GM12878 (cell line): Measurements from ENCODE around the gene CCDC149. TPM values are rescaled to one million over a fixed set of nuclear protein-coding genes. Genes with fewer than 3 reads are reported as not detected.

Source experiments
- ATAC-seq: fragments of 200-7000 bp; cut with Tn5 transposase; 3 replicates; pipeline ENCODE4 v1.9.1; 2020; ENCODE audit warnings: mild to moderate bottlenecking, moderate library complexity
- BruUV-seq: library from RNA; stranded (reverse); fragments of 400-500 nt; replicated peaks from 2 replicates; lab custom pipeline; 2021; lab: Mats Ljungman, UMichigan
- CTCF ChIA-PET: fragments of 300-600 bp; sonication (Branson Sonifier 250); formaldehyde crosslinking; extraction: SDS; loops from one replicate; lab custom pipeline; 2021; ENCODE audit warnings: inconsistent platforms; lab: Yijun Ruan, JAX
- POLR2A ChIA-PET: fragments of 350-600 bp; formaldehyde crosslinking; extraction: SDS; loops from one replicate; lab custom pipeline; 2021; ENCODE audit warnings: inconsistent platforms; lab: Charles Lee
- RAD21 ChIA-PET: fragments of 300-600 bp; sonication (Branson Sonifier 250); formaldehyde crosslinking; loops from one replicate; lab custom pipeline; 2023; ENCODE audit warnings: antibody characterized with exemption; ENCODE audit not compliant: unreplicated experiment; lab: Charles Lee
- SMC1A ChIA-PET: fragments of 300-600 bp; sonication (Branson Sonifier 250); formaldehyde crosslinking; loops from one replicate; lab custom pipeline; 2023; ENCODE audit not compliant: unreplicated experiment, uncharacterized antibody; lab: Charles Lee
- DNase-seq: peaks from one replicate; pipeline ENCODE4 v3.0.0-alpha.2; 2011; ENCODE audit warnings: low read depth, low spot score
- FAIRE-seq: peaks from 3 replicates; lab custom pipeline; 2011; peaks lifted over from hg19 to GRCh38; lab: Jason Lieb, UNC
- H2AFZ ChIP-seq: 2 replicates; pipeline ENCODE4 v1.6.0; 2011; ENCODE audit warnings: low read depth, low read length, control low read depth; ENCODE audit not compliant: control insufficient read depth
- H3K27ac ChIP-seq: 2 replicates; pipeline ENCODE4 v1.5.1; 2011; ENCODE audit warnings: control low read depth; ENCODE audit not compliant: control insufficient read depth, insufficient read depth
- H3K27me3 ChIP-seq, 2 experiments: replicated peaks in 1 of 2; 2 replicates each; pipeline versions ENCODE4 v1.6.0 to v1.6.1; 2011; ENCODE audit warnings: low read length in 1 of 2; ENCODE audit not compliant: control insufficient read depth in 2 of 2, insufficient read depth in 2 of 2
- H3K36me3 ChIP-seq, 2 experiments: 2 replicates each; pipeline ENCODE4 v1.5.1; 2011; ENCODE audit warnings: low read length in 1 of 2; ENCODE audit not compliant: control insufficient read depth in 2 of 2, insufficient read depth in 2 of 2
- H3K4me1 ChIP-seq: 2 replicates; pipeline ENCODE4 v1.6.1; 2011; ENCODE audit warnings: mild to moderate bottlenecking, low read length, moderate library complexity, mixed read lengths; ENCODE audit not compliant: control insufficient read depth, insufficient read depth
- H3K4me2 ChIP-seq: 2 replicates; pipeline ENCODE4 v1.6.0; 2011; ENCODE audit warnings: control low read depth; ENCODE audit not compliant: control insufficient read depth, insufficient read depth
- H3K4me3 ChIP-seq: fragments of 200-600 bp; sonication (generic); 2 replicates; pipeline ENCODE4 v1.5.1; 2016
- H3K79me2 ChIP-seq: 2 replicates; pipeline ENCODE4 v1.6.0; 2011; ENCODE audit warnings: low read length; ENCODE audit not compliant: control insufficient read depth, insufficient read depth
- H3K9ac ChIP-seq: 2 replicates; pipeline ENCODE4 v1.8.0; 2011; ENCODE audit warnings: low read length, control low read depth, mixed read lengths; ENCODE audit not compliant: control insufficient read depth, insufficient read depth
- H3K9me3 ChIP-seq: replicated peaks from 3 replicates; pipeline ENCODE4 v1.5.1; 2011; ENCODE audit warnings: mild to moderate bottlenecking, low read length; ENCODE audit not compliant: control insufficient read depth, insufficient read depth
- H4K20me1 ChIP-seq: 2 replicates; pipeline ENCODE4 v1.6.0; 2011; ENCODE audit not compliant: control insufficient read depth, insufficient read depth
- BACH1 ChIP-seq: fragments of 450-650 bp; IDR thresholded peaks from 2 replicates; pipeline ENCODE4 v1.6.1; 2017; ENCODE audit warnings: mild to moderate bottlenecking, borderline replicate concordance
- CHD2 ChIP-seq: IDR thresholded peaks from 2 replicates; pipeline ENCODE4 v1.6.1; 2011; ENCODE audit warnings: low read depth, low read length, improper control_type of control experiment, borderline replicate concordance
- CREB1 ChIP-seq: IDR thresholded peaks from 2 replicates; pipeline ENCODE4 v1.6.1; 2012; ENCODE audit warnings: low read depth, mild to moderate bottlenecking, inconsistent platforms
- CREM ChIP-seq: IDR thresholded peaks from 2 replicates; pipeline ENCODE4 v1.6.1; 2014; ENCODE audit warnings: antibody characterized with exemption, low read depth
- NR2C1 ChIP-seq: fragments of 450-650 bp; IDR thresholded peaks from 2 replicates; pipeline ENCODE4 v1.6.1; 2017; ENCODE audit warnings: antibody characterized with exemption, mild to moderate bottlenecking, moderate library complexity
- NRF1 ChIP-seq: conservative IDR thresholded peaks from 2 replicates; pipeline ENCODE4 v1.6.1; 2011; ENCODE audit warnings: mild to moderate bottlenecking, low read depth, low read length, improper control_type of control experiment
- RB1 ChIP-seq: fragments of 450-650 bp; formaldehyde crosslinking; IDR thresholded peaks from 2 replicates; pipeline ENCODE4 v1.6.1; 2017; ENCODE audit warnings: mild to moderate bottlenecking, borderline replicate concordance
- RELA ChIP-seq: fragments of 450-650 bp; IDR thresholded peaks from 2 replicates; pipeline ENCODE4 v1.8.0; 2014; ENCODE audit warnings: borderline replicate concordance; ENCODE audit not compliant: partially characterized antibody
- SP1 ChIP-seq: IDR thresholded peaks from one replicate; pipeline ENCODE4 v1.6.1; 2011; ENCODE audit warnings: low read depth, low read length
- SUPT20H ChIP-seq: IDR thresholded peaks from 2 replicates; pipeline ENCODE4 v1.6.1; 2011; ENCODE audit warnings: low read depth, mild to moderate bottlenecking, low read length, moderate library complexity, borderline replicate concordance; ENCODE audit not compliant: control insufficient read depth
- WGBS: methylation state at CpG from one replicate; pipeline ENCODE4 v1.1.6; 2016; ENCODE audit warnings: low lambda C conversion rate; ENCODE audit not compliant: insufficient replicate concordance, insufficient coverage; ENCODE audit errors: missing lambda C conversion rate; 5-methylcytosine and 5-hydroxymethylcytosine counted together
- in situ Hi-C: fragments of 300-500 bp; cut with MboI; formaldehyde crosslinking; loops from 9 replicates; pipeline ENCODE4 v1.14.3; 2018; ENCODE audit warnings: mixed read lengths
- intact Hi-C: fragments of 100-400 bp; cut with micrococcal nuclease; formaldehyde crosslinking; loops from one replicate; pipeline ENCODE4 v1.14.2; 2022; ENCODE audit not compliant: unreplicated experiment
- polyA plus RNA-seq, 11 experiments: library from polyadenylated mRNA; depleted of rRNA in 4 of 11; unstranded in 6 of 11; stranded (reverse) in 5 of 11; fragments of >200 nt; fragmentation: Nextera tagmentation in 4 of 11; fragmentation: Illumina TruSeq in 1 of 11; extraction: Ambion mirVana in 4 of 11; extraction: Trizol in 1 of 11; gene quantifications; 1 replicate in 1 of 11; 2 replicates in 10 of 11; pipeline versions ENCODE4 v1.2.1 to v1.2.3, GENCODE V29; 2011 to 2016; ENCODE audit warnings: inconsistent platforms in 2 of 11, missing spikeins in 2 of 11, low read depth in 1 of 11
- total RNA-seq, 4 experiments: library from RNA; depleted of rRNA in 3 of 4; stranded (reverse); fragments of >200 nt in 3 of 4; fragmentation: Illumina TruSeq in 1 of 4; extraction: Trizol in 1 of 4; gene quantifications; 2 replicates each; pipeline versions ENCODE4 v1.2.1 to v1.2.3, GENCODE V29; 2013 to 2021
- TF ChIP-seq, protein P1 (sequence below): IDR thresholded peaks from 2 replicates; pipeline ENCODE4 v1.6.1; 2011; ENCODE audit warnings: mild to moderate bottlenecking, low read depth, low read length, moderate library complexity; ENCODE audit not compliant: insufficient replicate concordance
- TF ChIP-seq, protein P2 (sequence below): IDR thresholded peaks from 2 replicates; pipeline ENCODE4 v1.6.1; 2011; ENCODE audit warnings: low read depth, mild to moderate bottlenecking, low read length, moderate library complexity, borderline replicate concordance; ENCODE audit errors: extremely low read depth
- TF ChIP-seq, protein P3 (sequence below): fragments of 450-650 bp; IDR thresholded peaks from 2 replicates; pipeline ENCODE4 v1.6.1; 2016; ENCODE audit warnings: mild to moderate bottlenecking, moderate library complexity, borderline replicate concordance

CCDC149 gene
- total and polyA plus RNA-seq, 10 of the 15 experiments (the other 5 are each of a cell fraction or from before 2014, with no cell fraction given), result 0.03 to 0.04 (median 0.04) TPM; not detected in 7

DNA sequence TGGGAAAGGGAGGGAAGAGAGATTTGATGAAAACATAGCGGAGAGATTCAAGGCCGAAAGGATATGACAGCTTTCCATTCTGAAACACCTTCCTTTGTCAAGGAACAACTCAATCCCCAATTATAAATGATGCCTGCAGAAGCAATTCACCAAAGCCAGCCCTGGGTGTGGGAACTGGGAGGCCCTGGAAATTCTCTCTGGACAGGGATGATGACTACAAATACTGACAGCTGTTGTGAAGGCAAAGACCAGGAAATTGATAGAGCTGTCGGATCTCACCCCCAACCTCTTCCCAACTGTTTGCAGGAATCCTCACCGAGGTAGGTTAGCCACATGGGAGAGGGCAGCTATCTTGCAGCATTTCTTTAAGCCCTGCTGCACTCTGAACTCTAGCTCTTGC, 54.3 kb downstream of the CCDC149 start:
- Histone ChIP-seq H3K36me3 (no peaks in the 10 kb centered on the region), H3K4me3 (no peak overlapping the region), H2AFZ (no peak overlapping the region), H3K4me2 (no peak overlapping the region), H4K20me1 (no peaks in the 10 kb centered on the region), H3K27ac (no peak overlapping the region), H3K79me2 (no peaks in the 10 kb centered on the region), H3K4me1 (peaks cover 13% of the 10 kb centered on the region), H3K27me3 (no peaks in the 10 kb centered on the region), H3K9me3 (no peaks in the 10 kb centered on the region; the same call in 1 of the 3 replicates), H3K9ac (no peak overlapping the region)
- no TSS peak for BruUV-seq
- ChIA-PET CTCF (interaction anchor here (1.2 kb wide), 1 partner anchor 34 kb away, joined by 3 read pairs; no protein-coding TSS in a partner anchor), RAD21 (no interaction called here), POLR2A (no interaction called here), SMC1A (no interaction called here)
- FAIRE-seq (no peak), ATAC-seq (no peak), DNase-seq (no peak)
- WGBS, result 66% methylated on average over 4 of the region's 4 CpGs
- intact Hi-C loops, result no loop called here
- TF ChIP-seq, protein P1, sequence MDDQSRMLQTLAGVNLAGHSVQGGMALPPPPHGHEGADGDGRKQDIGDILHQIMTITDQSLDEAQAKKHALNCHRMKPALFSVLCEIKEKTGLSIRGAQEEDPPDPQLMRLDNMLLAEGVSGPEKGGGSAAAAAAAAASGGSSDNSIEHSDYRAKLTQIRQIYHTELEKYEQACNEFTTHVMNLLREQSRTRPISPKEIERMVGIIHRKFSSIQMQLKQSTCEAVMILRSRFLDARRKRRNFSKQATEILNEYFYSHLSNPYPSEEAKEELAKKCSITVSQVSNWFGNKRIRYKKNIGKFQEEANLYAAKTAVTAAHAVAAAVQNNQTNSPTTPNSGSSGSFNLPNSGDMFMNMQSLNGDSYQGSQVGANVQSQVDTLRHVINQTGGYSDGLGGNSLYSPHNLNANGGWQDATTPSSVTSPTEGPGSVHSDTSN, result no peak
- no peak for TF ChIP-seq CHD2
- no peak for TF ChIP-seq SP1
- TF ChIP-seq, protein P2, sequence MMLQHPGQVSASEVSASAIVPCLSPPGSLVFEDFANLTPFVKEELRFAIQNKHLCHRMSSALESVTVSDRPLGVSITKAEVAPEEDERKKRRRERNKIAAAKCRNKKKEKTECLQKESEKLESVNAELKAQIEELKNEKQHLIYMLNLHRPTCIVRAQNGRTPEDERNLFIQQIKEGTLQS, result no peak
- no peak for TF ChIP-seq RELA
- TF ChIP-seq RB1, result no peak
- no peak for TF ChIP-seq SUPT20H
- TF ChIP-seq NR2C1, result no peak
- TF ChIP-seq CREM, result no peak
- TF ChIP-seq CREB1, result no peak
- no peak for TF ChIP-seq NRF1
- TF ChIP-seq, protein P3, sequence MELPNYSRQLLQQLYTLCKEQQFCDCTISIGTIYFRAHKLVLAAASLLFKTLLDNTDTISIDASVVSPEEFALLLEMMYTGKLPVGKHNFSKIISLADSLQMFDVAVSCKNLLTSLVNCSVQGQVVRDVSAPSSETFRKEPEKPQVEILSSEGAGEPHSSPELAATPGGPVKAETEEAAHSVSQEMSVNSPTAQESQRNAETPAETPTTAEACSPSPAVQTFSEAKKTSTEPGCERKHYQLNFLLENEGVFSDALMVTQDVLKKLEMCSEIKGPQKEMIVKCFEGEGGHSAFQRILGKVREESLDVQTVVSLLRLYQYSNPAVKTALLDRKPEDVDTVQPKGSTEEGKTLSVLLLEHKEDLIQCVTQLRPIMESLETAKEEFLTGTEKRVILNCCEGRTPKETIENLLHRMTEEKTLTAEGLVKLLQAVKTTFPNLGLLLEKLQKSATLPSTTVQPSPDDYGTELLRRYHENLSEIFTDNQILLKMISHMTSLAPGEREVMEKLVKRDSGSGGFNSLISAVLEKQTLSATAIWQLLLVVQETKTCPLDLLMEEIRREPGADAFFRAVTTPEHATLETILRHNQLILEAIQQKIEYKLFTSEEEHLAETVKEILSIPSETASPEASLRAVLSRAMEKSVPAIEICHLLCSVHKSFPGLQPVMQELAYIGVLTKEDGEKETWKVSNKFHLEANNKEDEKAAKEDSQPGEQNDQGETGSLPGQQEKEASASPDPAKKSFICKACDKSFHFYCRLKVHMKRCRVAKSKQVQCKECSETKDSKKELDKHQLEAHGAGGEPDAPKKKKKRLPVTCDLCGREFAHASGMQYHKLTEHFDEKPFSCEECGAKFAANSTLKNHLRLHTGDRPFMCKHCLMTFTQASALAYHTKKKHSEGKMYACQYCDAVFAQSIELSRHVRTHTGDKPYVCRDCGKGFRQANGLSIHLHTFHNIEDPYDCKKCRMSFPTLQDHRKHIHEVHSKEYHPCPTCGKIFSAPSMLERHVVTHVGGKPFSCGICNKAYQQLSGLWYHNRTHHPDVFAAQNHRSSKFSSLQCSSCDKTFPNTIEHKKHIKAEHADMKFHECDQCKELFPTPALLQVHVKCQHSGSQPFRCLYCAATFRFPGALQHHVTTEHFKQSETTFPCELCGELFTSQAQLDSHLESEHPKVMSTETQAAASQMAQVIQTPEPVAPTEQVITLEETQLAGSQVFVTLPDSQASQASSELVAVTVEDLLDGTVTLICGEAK, result no peak
- TF ChIP-seq BACH1, result no peak
- in situ Hi-C loops, result no loop called here
